GM10248 (cell line): Measurements from ENCODE around the gene PHB1.

Source experiments
- CTCF ChIA-PET: fragments of 300-600 bp; sonication (Branson Sonifier 250); formaldehyde crosslinking; extraction: SDS; loops from one replicate; lab custom pipeline; 2021; ENCODE audit warnings: antibody characterized with exemption; lab: Yijun Ruan, JAX
- POLR2A ChIA-PET: fragments of 350-650 bp; sonication (Branson Sonifier 250); formaldehyde crosslinking; extraction: SDS; loops from one replicate; lab custom pipeline; 2020; ENCODE audit warnings: antibody characterized with exemption; lab: Yijun Ruan, JAX
- DNase-seq: peaks from one replicate; pipeline ENCODE4 v3.0.0; 2012; ENCODE audit errors: extremely low spot score
- CTCF ChIP-seq: IDR thresholded peaks from 2 replicates; pipeline ENCODE4 v1.5.1; 2012; ENCODE audit warnings: mild to moderate bottlenecking, low read depth; ENCODE audit errors: extremely low read depth, missing control alignments, control extremely low read depth

PHB1 gene

GRCh38 chr17:49452201-49452600 is 37.5 kb upstream of the PHB1 start:
- ChIA-PET POLR2A (no interaction called here), CTCF (interaction anchor here (2.5 kb wide), 1 partner anchor 105 kb away, joined by 6 read pairs; no protein-coding TSS in a partner anchor)
- no peak for DNase-seq
- no peak for TF ChIP-seq CTCF

- DNase-seq: no peak
- POLR2A ChIA-PET: no interaction called here
- TF ChIP-seq CTCF: no peak
- CTCF ChIA-PET: interaction anchor here (0.9 kb wide), 1 partner anchor 21 kb away, joined by 3 read pairs; no protein-coding TSS in a partner anchor
Observed at GRCh38 chr17:49450735-49451134, 36.1 kb upstream of the PHB1 start.

GRCh38 chr17:49450181-49450580 is 35.5 kb upstream of the PHB1 start:
- no peak for TF ChIP-seq CTCF
- ChIA-PET CTCF (interaction anchor here (0.9 kb wide), 1 partner anchor 21 kb away, joined by 3 read pairs; no protein-coding TSS in a partner anchor), POLR2A (no interaction called here)
- no peak for DNase-seq

- CTCF ChIA-PET: interaction anchor here (2.7 kb wide), 1 partner anchor 12 kb away, joined by 11 read pairs; no protein-coding TSS in a partner anchor
- DNase-seq: no peak
- POLR2A ChIA-PET: no interaction called here
- no peak for TF ChIP-seq CTCF
Observed at GRCh38 chr17:49447628-49448302, 33.1 kb upstream of the PHB1 start.

- no peak for DNase-seq
- CTCF ChIA-PET: interaction anchor here (1.2 to 2.7 kb wide), 3 partner anchors 10 to 37 kb away, joined by 3 to 11 read pairs (median 6); no protein-coding TSS in a partner anchor
- POLR2A ChIA-PET: no interaction called here
- no peak for TF ChIP-seq CTCF
Observed at GRCh38 chr17:49445591-49445990, 30.9 kb upstream of the PHB1 start.

- TF ChIP-seq CTCF: no peak
- ChIA-PET POLR2A (no interaction called here), CTCF (interaction anchor here (0.9 to 1.0 kb wide), 2 partner anchors 8 to 13 kb away, joined by 3 to 4 read pairs; no protein-coding TSS in a partner anchor)
- DNase-seq: no peak
Observed at GRCh38 chr17:49444384-49444783, 29.7 kb upstream of the PHB1 start.
